ENCODE data around the gene CHST15. TPM values are rescaled to one million over a fixed set of nuclear protein-coding genes. Genes with fewer than 3 reads are reported as not detected.
"Not testable (repeated sequence)": the region's sequence is repeated elsewhere in the genome, so short reads cannot be mapped to it uniquely, and the experiment has no call there.

The CHST15 gene
- total and polyA plus RNA-seq, 8 donors = 2.6 to 30.4 (median 14.6) TPM

GRCh38 chr10:124097883-124098282, 4.5 kb upstream of the CHST15 start:
- Histone ChIP-seq H3K9me3 (peaks cover 0 to 7% (median 0%) of the 10 kb centered on the region in 4 donors), H3K4me1 (peaks cover 14 to 33% (median 21%) of the 10 kb centered on the region in 4 donors), H3K36me3 (no peaks in the 10 kb centered on the region), H3K4me3 (no peak overlapping the region), H3K27me3 (peaks cover 0 to 53% (median 7%) of the 10 kb centered on the region in 3 donors), H3K27ac (peak overlapping the region in 1 of 5 donors; percentile 37)
- intact Hi-C loops (cut with DNase I; ENCODE audit: low total_unique reads) = no loop called here
- 40 to 58% (median 46%) methylated on average over 10 of the region's 10 CpGs for WGBS, 5 donors
- TF ChIP-seq CTCF (IDR thresholded peaks at IDR 0.05) = no peak
- TF ChIP-seq EP300 (IDR thresholded peaks at IDR 0.05) = no peak
- TF ChIP-seq POLR2AphosphoS5 (IDR thresholded peaks at IDR 0.05) = no peak
- no peak for TF ChIP-seq POLR2A (IDR thresholded peaks at IDR 0.05)
- no peak for DNase-seq

GRCh38 chr10:124096494-124096893, 3.1 kb upstream of the CHST15 start:
- no peaks in the 10 kb centered on the region for H3K36me3 ChIP-seq
- H3K4me3 ChIP-seq = no peak overlapping the region
- peaks cover 0 to 67% (median 17%) of the 10 kb centered on the region in 3 donors for H3K27me3 ChIP-seq
- 85 to 97% (median 96%) methylated on average over 2 of the region's 2 CpGs for WGBS, 5 donors
- TF ChIP-seq POLR2AphosphoS5 (IDR thresholded peaks at IDR 0.05) = no peak
- no peak for TF ChIP-seq EP300 (IDR thresholded peaks at IDR 0.05)
- no peak for TF ChIP-seq CTCF (IDR thresholded peaks at IDR 0.05)
- no peak for TF ChIP-seq POLR2A (IDR thresholded peaks at IDR 0.05)
- H3K27ac ChIP-seq = peak overlapping the region in 1 of 5 donors; percentile 96
- no peak for DNase-seq
- peaks cover 18 to 47% (median 34%) of the 10 kb centered on the region in 4 donors for H3K4me1 ChIP-seq
- H3K9me3 ChIP-seq = peaks cover 0 to 7% (median 0%) of the 10 kb centered on the region in 4 donors
- intact Hi-C loops (cut with DNase I; ENCODE audit: low total_unique reads) = no loop called here

- H3K36me3 ChIP-seq; intact Hi-C loops (cut with DNase I; ENCODE audit: low total_unique reads); H3K9me3 ChIP-seq; DNase-seq; H3K4me3 ChIP-seq: not testable (repeated sequence)
- H3K27ac ChIP-seq = peak overlapping the region in 2 of 5 donors; percentile 92 to 96
- H3K27me3 ChIP-seq = peaks cover 0 to 73% (median 17%) of the 10 kb centered on the region in 3 donors
- peaks cover 18 to 54% (median 41%) of the 10 kb centered on the region in 4 donors for H3K4me1 ChIP-seq
- WGBS, 5 donors = 70 to 82% (median 78%) methylated on average over 16 of the region's 16 CpGs
Measured at GRCh38 chr10:124095801-124096200, 2.4 kb upstream of the CHST15 start.

- peaks cover 0 to 3% (median 0%) of the 10 kb centered on the region in 4 donors for H3K9me3 ChIP-seq
- H3K4me3 ChIP-seq = no peak overlapping the region
- intact Hi-C loops (cut with DNase I; ENCODE audit: low total_unique reads) = no loop called here
- peaks cover 19 to 61% (median 48%) of the 10 kb centered on the region in 4 donors for H3K4me1 ChIP-seq
- H3K36me3 ChIP-seq = no peaks in the 10 kb centered on the region
- peak in 1 of 2 donors; percentile 64 for DNase-seq
- H3K27ac ChIP-seq = peak overlapping the region in 4 of 5 donors; percentile 86 to 96 (median 92)
- 21 to 31% (median 29%) methylated on average over 6 of the region's 6 CpGs for WGBS, 5 donors
- TF ChIP-seq POLR2A (IDR thresholded peaks at IDR 0.05) (no peak), EP300 (IDR thresholded peaks at IDR 0.05) (peak; percentile 64), POLR2AphosphoS5 (IDR thresholded peaks at IDR 0.05) (peak in 2 of 3 donors; percentile 5 to 75)
- peaks cover 0 to 80% (median 17%) of the 10 kb centered on the region in 3 donors for H3K27me3 ChIP-seq
Measured at GRCh38 chr10:124095096-124095495, 1.7 kb upstream of the CHST15 start.

GRCh38 chr10:124094419-124094785, 1.0 kb upstream of the CHST15 start:
- Histone ChIP-seq H3K27ac (peak overlapping the region; percentile 80 to 96 (median 92)), H3K4me3 (peak overlapping the region; percentile 58 to 75 (median 70)), H3K27me3 (peaks cover 0 to 84% (median 17%) of the 10 kb centered on the region in 3 donors), H3K9me3 (no peaks in the 10 kb centered on the region), H3K36me3 (no peaks in the 10 kb centered on the region), H3K4me1 (peaks cover 26 to 68% (median 54%) of the 10 kb centered on the region in 4 donors)
- intact Hi-C loops (cut with DNase I; ENCODE audit: low total_unique reads) = no loop called here
- WGBS, 5 donors = 37 to 51% (median 43%) methylated on average over 7 to 11 of the region's 11 CpGs
- no peak for TF ChIP-seq POLR2AphosphoS5 (IDR thresholded peaks at IDR 0.05)
- no peak for TF ChIP-seq CTCF (IDR thresholded peaks at IDR 0.05)
- TF ChIP-seq POLR2A (IDR thresholded peaks at IDR 0.05) = no peak
- no peak for TF ChIP-seq EP300 (IDR thresholded peaks at IDR 0.05)
- DNase-seq = no peak

GRCh38 chr10:124093774-124094418, 498 bp upstream of the CHST15 start:
- peak; percentile 39 to 67 for DNase-seq
- intact Hi-C loops (cut with DNase I; ENCODE audit: low total_unique reads); H3K9me3 ChIP-seq; H3K36me3 ChIP-seq: not testable (repeated sequence)
- H3K4me1 ChIP-seq = peaks cover 30 to 73% (median 58%) of the 10 kb centered on the region in 4 donors
- H3K4me3 ChIP-seq = peak overlapping the region; percentile 58 to 75 (median 70)
- whole genome bisulfite sequencing, 5 donors = 4 to 11% (median 10%) methylated on average over 33 to 39 of the region's 39 CpGs
- H3K27me3 ChIP-seq = peaks cover 0 to 81% (median 17%) of the 10 kb centered on the region in 3 donors
- peak overlapping the region; percentile 80 to 96 (median 92) for H3K27ac ChIP-seq
